ENCODE results near the gene MTSS2. TPM values are rescaled to one million over a fixed set of nuclear protein-coding genes. Genes with fewer than 3 reads are reported as not detected.
"Not testable (repeated sequence)": the region's sequence is repeated elsewhere in the genome, so short reads cannot be mapped to it uniquely, and the experiment has no call there.

The MTSS2 gene
- total RNA-seq, 1 experiment from 2014 or later, result 27.1 TPM

- DNase-seq, result peak; percentile 25
- H3K9me3 Mint-ChIP-seq (ENCODE audit: low read depth, unreplicated experiment), result no peaks in the 10 kb centered on the region
- no peak overlapping the region for H3K4me3 Mint-ChIP-seq (ENCODE audit: low read depth, unreplicated experiment)
- CTCF ChIA-PET, result no interaction called here
- H3K27me3 Mint-ChIP-seq (ENCODE audit: unreplicated experiment), result peaks cover 38% of the 10 kb centered on the region
- TF ChIP-seq, protein P1, sequence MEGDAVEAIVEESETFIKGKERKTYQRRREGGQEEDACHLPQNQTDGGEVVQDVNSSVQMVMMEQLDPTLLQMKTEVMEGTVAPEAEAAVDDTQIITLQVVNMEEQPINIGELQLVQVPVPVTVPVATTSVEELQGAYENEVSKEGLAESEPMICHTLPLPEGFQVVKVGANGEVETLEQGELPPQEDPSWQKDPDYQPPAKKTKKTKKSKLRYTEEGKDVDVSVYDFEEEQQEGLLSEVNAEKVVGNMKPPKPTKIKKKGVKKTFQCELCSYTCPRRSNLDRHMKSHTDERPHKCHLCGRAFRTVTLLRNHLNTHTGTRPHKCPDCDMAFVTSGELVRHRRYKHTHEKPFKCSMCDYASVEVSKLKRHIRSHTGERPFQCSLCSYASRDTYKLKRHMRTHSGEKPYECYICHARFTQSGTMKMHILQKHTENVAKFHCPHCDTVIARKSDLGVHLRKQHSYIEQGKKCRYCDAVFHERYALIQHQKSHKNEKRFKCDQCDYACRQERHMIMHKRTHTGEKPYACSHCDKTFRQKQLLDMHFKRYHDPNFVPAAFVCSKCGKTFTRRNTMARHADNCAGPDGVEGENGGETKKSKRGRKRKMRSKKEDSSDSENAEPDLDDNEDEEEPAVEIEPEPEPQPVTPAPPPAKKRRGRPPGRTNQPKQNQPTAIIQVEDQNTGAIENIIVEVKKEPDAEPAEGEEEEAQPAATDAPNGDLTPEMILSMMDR (IDR thresholded peaks at IDR 0.05; ENCODE audit: unreplicated experiment), result no peak
- H3K36me3 Mint-ChIP-seq (ENCODE audit: insufficient read depth, unreplicated experiment), result no peaks in the 10 kb centered on the region
- no peak overlapping the region for H3K27ac Mint-ChIP-seq (ENCODE audit: unreplicated experiment)
- H3K4me1 Mint-ChIP-seq (ENCODE audit: low read depth, unreplicated experiment), result no peaks in the 10 kb centered on the region
- BruUV-seq (replicated peaks), result no TSS peak
- intact Hi-C loops (cut with micrococcal nuclease; ENCODE audit: unreplicated experiment), result no loop called here
Measured at GRCh38 chr16:70644763-70645597, 40.9 kb downstream of the MTSS2 start.

DNA sequence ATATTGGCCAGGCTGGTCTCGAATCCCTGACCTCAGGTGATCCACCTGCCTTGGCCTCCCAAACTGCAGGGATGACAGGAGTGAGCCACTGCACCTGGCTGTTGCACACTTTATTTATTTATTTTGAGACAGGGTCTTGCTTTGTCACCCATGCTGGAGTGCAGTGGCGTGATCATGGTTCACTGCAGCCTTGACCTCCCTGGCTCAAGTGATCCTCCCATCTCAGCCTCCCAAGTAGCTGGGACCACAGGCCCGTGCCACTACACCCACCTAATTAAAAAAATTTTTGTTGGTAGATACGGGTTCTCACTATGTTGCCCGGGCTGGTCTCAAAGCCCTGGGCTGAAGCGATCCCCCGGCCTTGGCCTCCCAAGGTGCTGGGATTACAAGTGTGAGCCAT, 42.6 kb downstream of the MTSS2 start:
- CTCF ChIA-PET; BruUV-seq (replicated peaks); H3K9me3 Mint-ChIP-seq (ENCODE audit: low read depth, unreplicated experiment); DNase-seq; intact Hi-C loops (cut with micrococcal nuclease; ENCODE audit: unreplicated experiment); H3K27ac Mint-ChIP-seq (ENCODE audit: unreplicated experiment); H3K4me3 Mint-ChIP-seq (ENCODE audit: low read depth, unreplicated experiment); H3K4me1 Mint-ChIP-seq (ENCODE audit: low read depth, unreplicated experiment); H3K36me3 Mint-ChIP-seq (ENCODE audit: insufficient read depth, unreplicated experiment): not testable (repeated sequence)
- H3K27me3 Mint-ChIP-seq (ENCODE audit: unreplicated experiment), result peaks cover 38% of the 10 kb centered on the region

GRCh38 chr16:70642633-70643032, 43.2 kb downstream of the MTSS2 start:
- peaks cover 38% of the 10 kb centered on the region for H3K27me3 Mint-ChIP-seq (ENCODE audit: unreplicated experiment)
- BruUV-seq (replicated peaks), result no TSS peak
- no peak for DNase-seq
- intact Hi-C loops (cut with micrococcal nuclease; ENCODE audit: unreplicated experiment), result no loop called here
- no peak overlapping the region for H3K4me3 Mint-ChIP-seq (ENCODE audit: low read depth, unreplicated experiment)
- no peaks in the 10 kb centered on the region for H3K4me1 Mint-ChIP-seq (ENCODE audit: low read depth, unreplicated experiment)
- H3K9me3 Mint-ChIP-seq (ENCODE audit: low read depth, unreplicated experiment), result no peaks in the 10 kb centered on the region
- TF ChIP-seq, protein P1 (IDR thresholded peaks at IDR 0.05; ENCODE audit: unreplicated experiment), result no peak
- H3K36me3 Mint-ChIP-seq (ENCODE audit: insufficient read depth, unreplicated experiment), result no peaks in the 10 kb centered on the region
- H3K27ac Mint-ChIP-seq (ENCODE audit: unreplicated experiment), result no peak overlapping the region
- CTCF ChIA-PET, result interaction anchor here (0.7 kb wide), 1 partner anchor 78 kb away, joined by 4 read pairs; no protein-coding TSS in a partner anchor

- TF ChIP-seq, protein P1 (IDR thresholded peaks at IDR 0.05; ENCODE audit: unreplicated experiment), result no peak
- DNase-seq, result no peak
- H3K4me3 Mint-ChIP-seq (ENCODE audit: low read depth, unreplicated experiment), result no peak overlapping the region
- peaks cover 25% of the 10 kb centered on the region for H3K27me3 Mint-ChIP-seq (ENCODE audit: unreplicated experiment)
- H3K27ac Mint-ChIP-seq (ENCODE audit: unreplicated experiment), result no peak overlapping the region
- CTCF ChIA-PET, result interaction anchor here (1.1 kb wide), 1 partner anchor 15 kb away, joined by 3 read pairs; no protein-coding TSS in a partner anchor
- H3K9me3 Mint-ChIP-seq (ENCODE audit: low read depth, unreplicated experiment), result no peaks in the 10 kb centered on the region
- BruUV-seq (replicated peaks), result no TSS peak
- no peaks in the 10 kb centered on the region for H3K4me1 Mint-ChIP-seq (ENCODE audit: low read depth, unreplicated experiment)
- H3K36me3 Mint-ChIP-seq (ENCODE audit: insufficient read depth, unreplicated experiment), result no peaks in the 10 kb centered on the region
- intact Hi-C loops (cut with micrococcal nuclease; ENCODE audit: unreplicated experiment), result no loop called here
Measured at GRCh38 chr16:70638814-70639792, 46.8 kb downstream of the MTSS2 start.

Other genes with a start within 250 kb of the MTSS2 start
- 9.7 and 10.0 TPM in 2 replicates for gene ST3GAL2, start 247.0 kb downstream of the MTSS2 start, total RNA-seq (2022)
- 27.6 and 29.1 TPM in 2 replicates for gene FCSK, start 231.5 kb downstream of the MTSS2 start, total RNA-seq (2022)
- gene COG4, start 162.5 kb downstream of the MTSS2 start, total RNA-seq (2022), result 88.6 and 97.8 TPM in 2 replicates
- gene SF3B3, start 162.2 kb downstream of the MTSS2 start, total RNA-seq (2022), result 449 and 463 TPM in 2 replicates
- 0.35 and 0.39 TPM in 2 replicates for gene IL34, start 39.5 kb downstream of the MTSS2 start, total RNA-seq (2022)
- 60.7 and 63.8 TPM in 2 replicates for gene VAC14, start 115.1 kb upstream of the MTSS2 start, total RNA-seq (2022)